Frontal cortex (tissue), 1 donor: ENCODE data around the gene TMEM150B. TPM values are rescaled to one million over a fixed set of nuclear protein-coding genes. Genes with fewer than 3 reads are reported as not detected.

Source experiments
- total RNA-seq: library from RNA; depleted of rRNA; stranded (reverse); fragments of >200 nt; gene quantifications from one replicate; pipeline ENCODE4 v1.2.3, GENCODE V29; 2014

The TMEM150B gene
- total RNA-seq, 1 donor from 2014 or later = not detected

Other genes with a start within 250 kb of the TMEM150B start
- 2.9 TPM for gene EPS8L1, start 249.5 kb downstream of the TMEM150B start, total RNA-seq
- 16.7 TPM for gene PPP1R12C, start 207.7 kb downstream of the TMEM150B start, total RNA-seq
- gene TNNT1, start 176.1 kb downstream of the TMEM150B start, total RNA-seq = 2.4 TPM
- 0.41 TPM for gene TNNI3, start 167.6 kb downstream of the TMEM150B start, total RNA-seq
- gene DNAAF3, start 158.7 kb downstream of the TMEM150B start, total RNA-seq = not detected
- gene SYT5, start 145.1 kb downstream of the TMEM150B start, total RNA-seq = 33.0 TPM
- 0.41 TPM for gene PTPRH, start 115.8 kb downstream of the TMEM150B start, total RNA-seq
- 0.82 TPM for gene TMEM86B, start 96.6 kb downstream of the TMEM150B start, total RNA-seq
- 11.0 TPM for gene PPP6R1, start 66.3 kb downstream of the TMEM150B start, total RNA-seq
- gene HSPBP1, start 45.2 kb downstream of the TMEM150B start, total RNA-seq = 28.9 TPM
- gene BRSK1, start 41.3 kb downstream of the TMEM150B start, total RNA-seq = 81.1 TPM
- gene KMT5C, start 14.5 kb upstream of the TMEM150B start, total RNA-seq = 5.7 TPM
- under 0.01 TPM for gene COX6B2, start 29.4 kb upstream of the TMEM150B start, total RNA-seq
- not detected for gene GARIN5B, start 37.9 kb upstream of the TMEM150B start, total RNA-seq
- gene IL11, start 45.1 kb upstream of the TMEM150B start, total RNA-seq = 0.41 TPM
- gene TMEM190, start 51.5 kb upstream of the TMEM150B start, total RNA-seq = not detected
- gene TMEM238, start 59.0 kb upstream of the TMEM150B start, total RNA-seq = 0.41 TPM
- gene RPL28, start 60.6 kb upstream of the TMEM150B start, total RNA-seq = 112 TPM
- 28.9 TPM for gene UBE2S, start 82.4 kb upstream of the TMEM150B start, total RNA-seq
- 4.5 TPM for gene SHISA7, start 118.0 kb upstream of the TMEM150B start, total RNA-seq
- gene ISOC2, start 136.3 kb upstream of the TMEM150B start, total RNA-seq = 12.2 TPM
- not detected for gene C19orf85, start 139.4 kb upstream of the TMEM150B start, total RNA-seq
- gene ZNF628, start 151.3 kb upstream of the TMEM150B start, total RNA-seq = 0.41 TPM
- gene NAT14, start 159.8 kb upstream of the TMEM150B start, total RNA-seq = 18.8 TPM
- under 0.01 TPM for gene SSC5D, start 163.1 kb upstream of the TMEM150B start, total RNA-seq
- gene SBK2, start 211.8 kb upstream of the TMEM150B start, total RNA-seq = 0.41 TPM
- not detected for gene SBK3, start 220.2 kb upstream of the TMEM150B start, total RNA-seq